Activated CD8-positive, alpha-beta memory T cell treated with anti-CD3 and anti-CD28 coated beads, Interleukin-2, amount 50 U/mL, for 24 hours (primary cell): Measurements from ENCODE around the gene RBBP7.
A peak's percentile ranks its signal among the peaks of the same experiment; 100 is the strongest.

ENCODE experiments used
- DNase-seq: peaks from one replicate; pipeline ENCODE4 v3.0.0-alpha.2; 2020; ENCODE audit errors: extremely low read depth

The RBBP7 gene

DNA sequence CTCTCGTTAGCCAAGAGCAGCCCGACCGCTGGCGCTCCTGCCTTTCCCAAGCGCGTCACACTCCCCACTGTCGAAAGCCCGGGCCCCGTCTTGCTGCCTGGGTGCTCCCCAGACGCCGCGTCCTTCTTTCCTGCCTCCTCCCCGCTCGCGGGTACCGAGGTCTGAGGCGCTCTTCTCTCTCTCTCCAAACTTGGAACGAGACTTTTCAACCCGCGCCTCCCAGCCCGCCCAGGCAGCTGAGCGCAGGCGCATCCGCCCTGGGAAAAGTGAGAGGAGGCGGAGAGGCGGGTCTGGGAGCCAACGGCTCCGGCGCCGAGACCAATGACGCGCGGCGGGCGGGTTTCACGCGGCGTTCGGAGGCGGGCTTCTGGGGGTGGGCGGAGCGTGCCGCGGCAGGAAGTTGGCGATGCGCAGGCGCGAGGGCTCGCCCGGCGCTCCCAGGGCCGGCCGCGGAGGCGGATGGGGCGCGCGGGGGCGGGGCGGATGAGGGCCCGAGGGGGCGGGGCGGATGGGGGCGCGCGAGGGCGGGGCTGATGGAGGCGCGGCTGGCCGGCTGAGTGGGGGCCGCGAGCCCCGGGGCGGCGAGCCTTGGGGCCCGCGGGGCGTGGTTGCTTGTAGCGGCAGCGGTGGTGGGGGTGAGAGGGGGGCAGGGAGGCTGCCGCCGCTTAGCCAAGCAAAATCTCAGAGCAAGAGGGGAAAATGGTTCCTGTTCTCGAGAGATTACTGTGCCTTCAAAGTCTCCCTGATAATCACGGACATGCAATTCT, at the start of gene RBBP7:
Gene RBBP7, minus strand, starts transcription at position 268 of the 767 bp plus-strand sequence. CDS start 309 bp downstream, outside the sequence.
- DNase-seq = peak; percentile 65

- no peak for DNase-seq
Observed at GRCh38 chrX:16918979-16919378, 48.8 kb upstream of the RBBP7 start.

GRCh38 chrX:16917120-16917519, 47.0 kb upstream of the RBBP7 start:
- no peak for DNase-seq

- DNase-seq = no peak
Observed at GRCh38 chrX:16916561-16916960, 46.4 kb upstream of the RBBP7 start.

DNA sequence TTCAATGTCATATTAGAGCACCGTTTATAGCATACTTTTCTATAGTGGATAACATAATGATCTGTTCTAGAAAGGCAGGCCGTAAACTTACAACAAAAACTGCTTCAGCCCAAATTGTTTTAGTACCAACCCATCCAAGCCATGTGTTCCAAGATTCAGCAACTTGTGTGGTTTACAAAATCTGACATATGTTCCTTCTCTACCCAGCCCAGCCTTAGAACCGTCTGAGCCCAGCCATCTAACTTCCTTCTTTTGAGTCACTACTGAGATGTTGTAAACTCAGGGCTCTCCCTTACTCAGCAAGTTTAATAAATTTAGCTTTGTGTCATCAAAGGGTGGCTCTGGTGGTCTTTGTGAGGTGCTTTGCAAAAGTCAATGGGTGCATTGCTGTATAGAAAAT, 43.9 kb upstream of the RBBP7 start:
- no peak for DNase-seq

DNA sequence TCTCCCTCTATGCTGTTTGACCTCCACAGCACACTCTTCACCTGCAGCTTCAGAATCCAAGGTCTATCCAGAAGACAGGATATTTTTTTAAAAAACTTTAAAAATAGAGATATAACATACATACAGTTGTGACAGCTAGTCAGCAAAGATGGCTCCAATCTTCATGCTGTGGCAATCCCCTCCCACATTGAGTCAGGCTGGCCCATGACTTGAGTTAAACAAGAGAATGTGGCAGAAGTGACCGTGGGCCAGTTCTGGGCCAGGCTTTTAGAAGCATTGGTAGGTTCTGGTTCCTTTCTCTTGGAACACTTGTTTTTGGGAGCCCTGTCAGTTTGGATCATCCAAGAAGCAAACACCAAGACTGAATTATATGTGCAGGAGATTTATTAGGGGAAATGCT, 40.2 kb upstream of the RBBP7 start:
- no peak for DNase-seq

- DNase-seq = no peak
Observed at GRCh38 chrX:16903274-16904022, 33.3 kb upstream of the RBBP7 start.

GRCh38 chrX:16897445-16897844, 27.3 kb upstream of the RBBP7 start:
- no peak for DNase-seq

- no peak for DNase-seq
Observed at GRCh38 chrX:16892504-16893362, 22.6 kb upstream of the RBBP7 start.

- DNase-seq = no peak
Observed at GRCh38 chrX:16885628-16886027, 15.5 kb upstream of the RBBP7 start.

GRCh38 chrX:16883487-16883804, 13.3 kb upstream of the RBBP7 start:
- DNase-seq = no peak

DNA sequence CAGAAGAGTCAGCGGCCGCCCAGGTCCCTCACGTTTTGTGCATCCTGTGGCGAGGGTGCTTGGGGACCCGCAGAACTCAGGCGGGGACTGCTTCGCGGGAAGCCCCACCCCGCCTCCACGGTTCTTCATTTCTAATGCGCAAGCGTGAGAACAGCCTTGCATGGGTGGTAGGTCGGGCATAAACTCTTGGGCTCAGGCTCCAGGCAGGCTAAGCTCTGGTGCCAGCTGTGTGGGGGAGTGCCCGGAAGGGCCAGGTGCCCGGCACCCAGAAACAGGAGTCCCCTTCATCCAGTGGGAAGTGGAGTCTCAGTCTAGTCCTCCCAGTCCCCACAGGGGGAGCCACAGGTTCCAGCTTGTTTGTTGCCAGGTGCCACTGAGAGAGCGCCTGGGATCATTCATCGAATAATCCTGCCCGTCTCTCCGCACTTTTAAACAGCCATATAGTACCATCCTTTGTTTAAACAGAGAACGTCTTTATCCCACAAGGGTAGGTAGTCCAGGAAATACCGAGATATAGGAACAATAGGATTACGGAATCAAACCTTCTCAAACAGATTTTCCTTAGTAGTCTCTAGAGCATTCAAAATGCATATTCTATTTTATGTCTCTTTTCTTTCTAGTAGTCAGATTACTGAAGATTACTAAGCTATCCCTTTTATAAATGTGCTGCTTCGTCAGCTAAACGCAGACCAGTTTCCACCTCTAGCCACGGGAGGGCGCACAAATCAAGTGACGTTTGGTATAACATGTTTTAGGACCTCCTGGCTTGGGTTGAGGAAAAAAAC, 12.7 kb upstream of the RBBP7 start:
- no peak for DNase-seq

GRCh38 chrX:16882169-16882568, 12.0 kb upstream of the RBBP7 start:
- no peak for DNase-seq

DNA sequence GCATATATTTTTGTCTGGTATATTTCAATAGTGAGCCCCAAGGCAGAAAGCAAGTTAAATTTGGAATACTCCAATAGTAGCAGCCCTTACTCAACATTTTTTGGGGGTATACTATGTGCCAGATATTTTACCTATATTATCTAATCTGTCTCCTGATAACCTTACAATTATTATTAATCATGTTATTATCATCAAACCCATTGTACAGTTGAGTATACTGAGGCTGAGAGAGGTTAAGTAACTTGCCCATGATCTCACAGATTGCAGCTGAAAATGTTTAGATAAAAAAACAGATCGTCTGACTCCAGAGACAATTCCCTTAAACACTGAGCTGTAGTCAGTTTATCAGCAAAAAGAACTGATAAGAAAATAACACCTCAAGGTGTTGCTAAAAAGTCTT, 6.5 kb upstream of the RBBP7 start:
- no peak for DNase-seq

- DNase-seq = no peak
Observed at GRCh38 chrX:16874458-16875095, 4.4 kb upstream of the RBBP7 start.

- no peak for DNase-seq
Observed at GRCh38 chrX:16873106-16873505, 2.9 kb upstream of the RBBP7 start.

- no peak for DNase-seq
Observed at GRCh38 chrX:16870862-16871815, 977 bp upstream of the RBBP7 start.

DNA sequence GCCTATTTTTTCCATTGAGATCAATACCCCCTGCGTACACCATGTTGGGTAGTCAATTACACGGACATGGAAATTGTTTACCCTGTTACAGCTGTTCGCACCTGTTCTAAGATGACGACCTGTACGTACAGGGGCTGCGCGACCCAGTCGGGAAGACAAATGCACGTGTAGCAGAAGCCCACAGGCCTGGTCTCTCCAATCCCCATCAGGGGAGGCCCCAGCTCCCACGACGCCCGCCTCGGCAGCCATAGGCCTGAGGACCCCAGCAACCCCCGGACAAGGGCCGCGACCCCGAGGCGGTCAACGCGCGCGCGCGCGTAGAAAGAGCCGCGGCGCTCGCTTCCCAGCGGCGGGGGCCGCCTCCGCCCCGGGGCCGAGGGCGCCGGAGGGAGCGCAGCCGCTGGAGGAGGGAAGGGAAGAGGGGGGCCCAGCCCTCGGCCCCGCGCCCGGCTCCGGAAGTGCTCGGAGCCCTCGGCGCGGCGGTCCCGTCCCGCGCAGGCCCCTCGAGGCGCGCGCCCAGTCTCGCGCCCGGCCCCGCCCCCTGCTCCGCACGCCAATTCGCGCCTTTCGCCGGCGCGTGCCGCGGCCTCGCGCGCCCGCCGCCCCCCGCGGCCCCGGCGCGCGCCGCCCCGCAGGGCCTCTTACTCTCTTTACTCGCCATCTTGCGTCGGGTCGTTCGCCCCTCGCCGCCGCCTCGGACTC, 618 bp downstream of the RBBP7 start:
- no peak for DNase-seq

DNA sequence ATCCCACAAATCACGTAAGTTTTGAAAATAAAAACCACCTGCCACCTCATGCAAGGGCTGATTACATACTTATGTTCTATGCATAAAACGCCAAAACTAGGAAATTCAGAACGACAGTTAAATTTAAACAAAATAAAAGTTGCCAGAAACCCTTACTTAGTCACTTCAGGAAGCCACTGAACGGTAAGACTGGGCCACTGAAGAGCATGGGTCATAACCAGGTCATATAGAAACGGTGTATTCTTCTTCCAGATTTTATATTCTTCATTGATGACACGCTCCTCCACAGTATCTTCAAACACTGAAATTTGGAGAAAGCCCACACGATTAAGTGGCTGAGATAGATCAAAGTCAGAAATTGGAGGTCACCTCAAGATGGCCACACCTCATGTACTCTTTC, 1.2 kb downstream of the RBBP7 start:
- no peak for DNase-seq
